Measurements from ENCODE around the gene NEGR1.

GRCh38 chr1:72218141-72218739, 64.1 kb downstream of the NEGR1 start:
- TF ChIP-seq CTCF (IDR thresholded peaks at IDR 0.05; ENCODE audit: low read depth, low read length) (no peak), EZH2phosphoT487 (IDR thresholded peaks at IDR 0.05; ENCODE audit: low read depth) (no peak)
